ENCODE measurements around the gene ABCC2.

DNA sequence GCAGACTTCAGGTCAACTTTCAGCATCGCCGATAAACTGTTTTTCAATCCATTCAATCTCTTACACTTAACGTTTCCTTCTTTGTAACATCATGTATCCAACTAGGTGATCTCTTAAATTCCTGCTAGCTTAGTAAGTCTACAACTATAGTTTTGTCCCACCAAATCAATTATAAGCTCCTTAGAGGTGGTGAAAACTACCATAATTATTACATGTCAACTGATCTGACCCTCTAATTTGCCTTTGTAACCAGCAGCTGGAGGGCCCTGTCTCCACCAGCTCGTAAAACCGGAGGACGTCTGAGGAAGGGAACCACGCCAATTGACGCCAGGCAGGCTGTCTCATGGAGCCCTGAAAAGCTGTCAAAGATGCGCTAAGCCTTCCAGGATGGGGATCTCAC is 113.4 kb downstream of the ABCC2 start:
- TF ChIP-seq RAD21 (IDR thresholded peaks at IDR 0.05; ENCODE audit: low read depth), result no peak
- TF ChIP-seq EGR1 (IDR thresholded peaks at IDR 0.05), result no peak
- TF ChIP-seq NFIC (IDR thresholded peaks at IDR 0.05), result no peak
- no peak for TF ChIP-seq YY1 (IDR thresholded peaks at IDR 0.05; ENCODE audit: low read depth)
- no peak for TF ChIP-seq EP300 (IDR thresholded peaks at IDR 0.05; ENCODE audit: borderline replicate concordance)
- no peak for TF ChIP-seq CEBPB (IDR thresholded peaks at IDR 0.05)
- TF ChIP-seq TAF1 (IDR thresholded peaks at IDR 0.05; ENCODE audit: low read depth), result no peak
- TF ChIP-seq, protein P1, sequence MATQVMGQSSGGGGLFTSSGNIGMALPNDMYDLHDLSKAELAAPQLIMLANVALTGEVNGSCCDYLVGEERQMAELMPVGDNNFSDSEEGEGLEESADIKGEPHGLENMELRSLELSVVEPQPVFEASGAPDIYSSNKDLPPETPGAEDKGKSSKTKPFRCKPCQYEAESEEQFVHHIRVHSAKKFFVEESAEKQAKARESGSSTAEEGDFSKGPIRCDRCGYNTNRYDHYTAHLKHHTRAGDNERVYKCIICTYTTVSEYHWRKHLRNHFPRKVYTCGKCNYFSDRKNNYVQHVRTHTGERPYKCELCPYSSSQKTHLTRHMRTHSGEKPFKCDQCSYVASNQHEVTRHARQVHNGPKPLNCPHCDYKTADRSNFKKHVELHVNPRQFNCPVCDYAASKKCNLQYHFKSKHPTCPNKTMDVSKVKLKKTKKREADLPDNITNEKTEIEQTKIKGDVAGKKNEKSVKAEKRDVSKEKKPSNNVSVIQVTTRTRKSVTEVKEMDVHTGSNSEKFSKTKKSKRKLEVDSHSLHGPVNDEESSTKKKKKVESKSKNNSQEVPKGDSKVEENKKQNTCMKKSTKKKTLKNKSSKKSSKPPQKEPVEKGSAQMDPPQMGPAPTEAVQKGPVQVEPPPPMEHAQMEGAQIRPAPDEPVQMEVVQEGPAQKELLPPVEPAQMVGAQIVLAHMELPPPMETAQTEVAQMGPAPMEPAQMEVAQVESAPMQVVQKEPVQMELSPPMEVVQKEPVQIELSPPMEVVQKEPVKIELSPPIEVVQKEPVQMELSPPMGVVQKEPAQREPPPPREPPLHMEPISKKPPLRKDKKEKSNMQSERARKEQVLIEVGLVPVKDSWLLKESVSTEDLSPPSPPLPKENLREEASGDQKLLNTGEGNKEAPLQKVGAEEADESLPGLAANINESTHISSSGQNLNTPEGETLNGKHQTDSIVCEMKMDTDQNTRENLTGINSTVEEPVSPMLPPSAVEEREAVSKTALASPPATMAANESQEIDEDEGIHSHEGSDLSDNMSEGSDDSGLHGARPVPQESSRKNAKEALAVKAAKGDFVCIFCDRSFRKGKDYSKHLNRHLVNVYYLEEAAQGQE (IDR thresholded peaks at IDR 0.05; ENCODE audit: low read depth), result no peak
- TF ChIP-seq, protein P2, sequence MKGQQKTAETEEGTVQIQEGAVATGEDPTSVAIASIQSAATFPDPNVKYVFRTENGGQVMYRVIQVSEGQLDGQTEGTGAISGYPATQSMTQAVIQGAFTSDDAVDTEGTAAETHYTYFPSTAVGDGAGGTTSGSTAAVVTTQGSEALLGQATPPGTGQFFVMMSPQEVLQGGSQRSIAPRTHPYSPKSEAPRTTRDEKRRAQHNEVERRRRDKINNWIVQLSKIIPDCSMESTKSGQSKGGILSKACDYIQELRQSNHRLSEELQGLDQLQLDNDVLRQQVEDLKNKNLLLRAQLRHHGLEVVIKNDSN (IDR thresholded peaks at IDR 0.05), result no peak
- TF ChIP-seq CREB1 (IDR thresholded peaks at IDR 0.05; ENCODE audit: low read depth), result no peak
